H9 (cell line): ENCODE data around the gene PRKAG2. TPM values are rescaled to one million over a fixed set of nuclear protein-coding genes. Genes with fewer than 3 reads are reported as not detected.

ENCODE experiments used
- DNase-seq: peaks from one replicate; pipeline ENCODE4 v3.0.0-alpha.2; 2017
- H2AFZ ChIP-seq: one replicate; pipeline ENCODE4 v1.6.1; 2013; ENCODE audit warnings: mild to moderate bottlenecking, low read length, control low read depth, moderate library complexity
- H2AK5ac ChIP-seq: 2 replicates; pipeline ENCODE4 v1.6.1; 2013; ENCODE audit warnings: low read length, control low read depth, mixed read lengths; ENCODE audit not compliant: insufficient read length
- H2BK120ac ChIP-seq: one replicate; pipeline ENCODE4 v1.6.1; 2013; ENCODE audit warnings: low read depth, mild to moderate bottlenecking, low read length, control low read depth, inconsistent platforms; ENCODE audit not compliant: poor library complexity, severe bottlenecking
- H2BK12ac ChIP-seq: 2 replicates; pipeline ENCODE4 v1.6.1; 2013; ENCODE audit warnings: low read length, control low read depth, mixed read lengths, low read depth; ENCODE audit not compliant: insufficient read length
- H2BK15ac ChIP-seq: 2 replicates; pipeline ENCODE4 v1.6.1; 2013; ENCODE audit warnings: low read depth, low read length, control low read depth
- H2BK20ac ChIP-seq: one replicate; pipeline ENCODE4 v1.6.1; 2013; ENCODE audit warnings: low read depth, mild to moderate bottlenecking, low read length, control low read depth, inconsistent platforms; ENCODE audit not compliant: poor library complexity, severe bottlenecking
- H2BK5ac ChIP-seq: 2 replicates; pipeline ENCODE4 v1.6.1; 2013; ENCODE audit warnings: low read length, control low read depth, mixed read lengths; ENCODE audit not compliant: insufficient read length
- H3K14ac ChIP-seq: 2 replicates; pipeline ENCODE4 v1.6.1; 2013; ENCODE audit warnings: low read length, control low read depth; ENCODE audit not compliant: insufficient read depth
- H3K18ac ChIP-seq: 2 replicates; pipeline ENCODE4 v1.6.1; 2013; ENCODE audit warnings: low read depth, mild to moderate bottlenecking, mixed read lengths, low read length, control low read depth; ENCODE audit not compliant: insufficient read length
- H3K23ac ChIP-seq: 2 replicates; pipeline ENCODE4 v1.6.1; 2013; ENCODE audit warnings: low read length, control low read depth, mixed read lengths, low read depth; ENCODE audit not compliant: insufficient read length
- H3K23me2 ChIP-seq: 2 replicates; pipeline ENCODE4 v1.6.1; 2013; ENCODE audit warnings: low read depth, mild to moderate bottlenecking, mixed read lengths, low read length, control low read depth; ENCODE audit not compliant: insufficient read length, poor library complexity, severe bottlenecking
- H3K27ac ChIP-seq: 2 replicates; pipeline ENCODE4 v1.5.1; 2013; ENCODE audit warnings: low read length, control low read depth, mixed read lengths, low read depth; ENCODE audit not compliant: insufficient read length
- H3K27me3 ChIP-seq: 2 replicates; pipeline ENCODE4 v1.6.1; 2013; ENCODE audit warnings: low read length, control low read depth, inconsistent platforms; ENCODE audit not compliant: insufficient read depth
- H3K4ac ChIP-seq: 2 replicates; pipeline ENCODE4 v1.6.1; 2013; ENCODE audit warnings: low read depth, mild to moderate bottlenecking, control low read depth, inconsistent platforms, low read length, moderate library complexity
- H3K4me1 ChIP-seq: 2 replicates; pipeline ENCODE4 v1.6.1; 2013; ENCODE audit warnings: low read length, control low read depth, inconsistent platforms; ENCODE audit not compliant: insufficient read depth
- H3K4me2 ChIP-seq: 2 replicates; pipeline ENCODE4 v1.6.1; 2013; ENCODE audit warnings: low read length, control low read depth, mixed read lengths; ENCODE audit not compliant: insufficient read length, insufficient read depth
- H3K56ac ChIP-seq: 2 replicates; pipeline ENCODE4 v1.6.1; 2013; ENCODE audit warnings: low read depth, mild to moderate bottlenecking, mixed read lengths, low read length, control low read depth; ENCODE audit not compliant: insufficient read length
- H3K79me1 ChIP-seq: 2 replicates; pipeline ENCODE4 v1.6.1; 2013; ENCODE audit warnings: low read depth, mild to moderate bottlenecking, moderate library complexity, low read length, control low read depth, inconsistent platforms; ENCODE audit not compliant: insufficient read depth, poor library complexity, severe bottlenecking
- H3K79me2 ChIP-seq: 2 replicates; pipeline ENCODE4 v1.6.1; 2013; ENCODE audit warnings: low read length, control low read depth, inconsistent platforms; ENCODE audit not compliant: insufficient read depth
- H3K9ac ChIP-seq: 2 replicates; pipeline ENCODE4 v1.6.1; 2013; ENCODE audit warnings: low read length, control low read depth, mixed read lengths; ENCODE audit not compliant: insufficient read length; ENCODE audit errors: extremely low read depth
- H3K9me3 ChIP-seq: one replicate; pipeline ENCODE4 v1.6.1; 2013; ENCODE audit warnings: low read depth, low read length, inconsistent platforms; ENCODE audit not compliant: control insufficient read depth
- H3T11ph ChIP-seq: one replicate; pipeline ENCODE4 v1.6.1; 2013; ENCODE audit warnings: mild to moderate bottlenecking, low read length, control low read depth, inconsistent platforms
- H4K20me1 ChIP-seq: one replicate; pipeline ENCODE4 v1.6.1; 2013; ENCODE audit not compliant: control insufficient read depth, insufficient read length, insufficient read depth
- H4K5ac ChIP-seq: 2 replicates; pipeline ENCODE4 v1.6.1; 2013; ENCODE audit warnings: low read depth, mild to moderate bottlenecking, mixed read lengths, low read length, control low read depth; ENCODE audit not compliant: insufficient read length
- H4K8ac ChIP-seq: replicated peaks from 2 replicates; pipeline ENCODE4 v1.6.1; 2013; ENCODE audit warnings: low read length, control low read depth, mixed read lengths, low read depth; ENCODE audit not compliant: insufficient read length
- H4K91ac ChIP-seq: 2 replicates; pipeline ENCODE4 v1.6.1; 2013; ENCODE audit warnings: low read depth, mild to moderate bottlenecking, moderate library complexity, mixed read lengths, low read length, control low read depth; ENCODE audit not compliant: insufficient read length
- H3K27ac Mint-ChIP-seq, 3 experiments: 2 replicates in 2 of 3; 3 replicates in 1 of 3; pipeline ENCODE4 v1.8.0; 2020 to 2021; ENCODE audit warnings: mixed read lengths in 3 of 3, mild to moderate bottlenecking in 1 of 3, moderate library complexity in 1 of 3
- H3K27me3 Mint-ChIP-seq: 2 replicates; pipeline ENCODE4 v1.8.0; 2021; ENCODE audit warnings: low read depth, mild to moderate bottlenecking, moderate library complexity, mixed read lengths
- H3K36me3 Mint-ChIP-seq, 3 experiments: 2 replicates in 2 of 3; 3 replicates in 1 of 3; pipeline ENCODE4 v1.8.0; 2020 to 2021; ENCODE audit warnings: low read depth in 3 of 3, mixed read lengths in 3 of 3; ENCODE audit not compliant: insufficient read depth in 1 of 3
- H3K4me1 Mint-ChIP-seq, 2 experiments: 2 replicates each; pipeline ENCODE4 v1.8.0; 2020; ENCODE audit warnings: mixed read lengths in 2 of 2
- H3K4me3 Mint-ChIP-seq, 2 experiments: 2 replicates in 1 of 2; 3 replicates in 1 of 2; pipeline ENCODE4 v1.8.0; 2020 to 2021; ENCODE audit warnings: mild to moderate bottlenecking in 2 of 2, mixed read lengths in 2 of 2, moderate library complexity in 1 of 2
- H3K9me3 Mint-ChIP-seq, 2 experiments: 2 replicates in 1 of 2; 3 replicates in 1 of 2; pipeline ENCODE4 v1.8.0; 2020; ENCODE audit warnings: mild to moderate bottlenecking in 2 of 2, mixed read lengths in 2 of 2, moderate library complexity in 1 of 2
- CTCF ChIP-seq: fragments of 200-600 bp; sonication (generic); conservative IDR thresholded peaks from 3 replicates; pipeline ENCODE4 v1.8.0; 2021; ENCODE audit warnings: antibody characterized with exemption, mild to moderate bottlenecking
- WGBS: extraction: QIAGEN DNeasy Blood & Tissue Kit; methylation state at CpG from one replicate; pipeline ENCODE4 v1.1.7; 2013; ENCODE audit warnings: missing lambda C conversion rate, low lambda C conversion rate, mixed read lengths; ENCODE audit not compliant: insufficient read length; ENCODE audit errors: extremely low coverage; 5-methylcytosine and 5-hydroxymethylcytosine counted together
- total RNA-seq: library from RNA; stranded (reverse); gene quantifications from 2 replicates; pipeline ENCODE4 v1.2.1, GENCODE V29; 2021

Gene PRKAG2
- total RNA-seq, 1 experiment from 2014 or later, result 11.8 TPM

- no peaks in the 10 kb centered on the region; the same call in none of the 2 replicates for H3K27me3 Mint-ChIP-seq
- H3K4me1 Mint-ChIP-seq, result peaks cover 7% of the 10 kb centered on the region in 2 experiments
- H3K23ac ChIP-seq, result no peak overlapping the region
- DNase-seq, result no peak
- H2BK5ac ChIP-seq, result no peak overlapping the region
- H2BK12ac ChIP-seq, result no peak overlapping the region
- no peaks in the 10 kb centered on the region for H3K79me2 ChIP-seq
- H2AK5ac ChIP-seq, result no peak overlapping the region
- H3K9me3 ChIP-seq, result no peaks in the 10 kb centered on the region
- no peak overlapping the region for H3K4me3 Mint-ChIP-seq
- TF ChIP-seq CTCF, result no peak
- no peak overlapping the region for H3K27ac Mint-ChIP-seq
- H3K27ac ChIP-seq, result no peak overlapping the region
- no peaks in the 10 kb centered on the region for H3K23me2 ChIP-seq
- H4K8ac ChIP-seq, result no peak overlapping the region
- H3K4ac ChIP-seq, result no peak overlapping the region
- H3K56ac ChIP-seq, result no peak overlapping the region
- no peaks in the 10 kb centered on the region for H4K20me1 ChIP-seq
- H3K4me1 ChIP-seq, result peaks cover 3% of the 10 kb centered on the region
- H4K5ac ChIP-seq, result no peak overlapping the region
- H3K9ac ChIP-seq, result no peak overlapping the region
- no peak overlapping the region for H2BK120ac ChIP-seq
- no CpG with 5 or more reads among the region's 26 CpGs for WGBS
- no peak overlapping the region for H3K14ac ChIP-seq
- H2BK20ac ChIP-seq, result no peak overlapping the region
- no peak overlapping the region for H3K18ac ChIP-seq
- no peak overlapping the region for H4K91ac ChIP-seq
- no peak overlapping the region for H2AFZ ChIP-seq
- no peaks in the 10 kb centered on the region for H3K79me1 ChIP-seq
- no peak overlapping the region for H3K4me2 ChIP-seq
- H3K27me3 ChIP-seq, result no peaks in the 10 kb centered on the region
- H3K9me3 Mint-ChIP-seq, result no peaks in the 10 kb centered on the region; a peak in 2 of 5 replicates
- no peak overlapping the region for H3T11ph ChIP-seq
- no peaks in the 10 kb centered on the region; a peak in 1 of 7 replicates for H3K36me3 Mint-ChIP-seq
- no peak overlapping the region for H2BK15ac ChIP-seq
Observed at GRCh38 chr7:151830121-151830830, 46.6 kb downstream of the PRKAG2 start.
